ENCODE results near the gene EDEM1. TPM values are rescaled to one million over a fixed set of nuclear protein-coding genes. Genes with fewer than 3 reads are reported as not detected.
"Not testable (repeated sequence)": the region's sequence is repeated elsewhere in the genome, so short reads cannot be mapped to it uniquely, and the experiment has no call there.

EDEM1 gene
- total and polyA plus RNA-seq, 9 donors, result 11.5 to 43.4 (median 27.2) TPM

DNA sequence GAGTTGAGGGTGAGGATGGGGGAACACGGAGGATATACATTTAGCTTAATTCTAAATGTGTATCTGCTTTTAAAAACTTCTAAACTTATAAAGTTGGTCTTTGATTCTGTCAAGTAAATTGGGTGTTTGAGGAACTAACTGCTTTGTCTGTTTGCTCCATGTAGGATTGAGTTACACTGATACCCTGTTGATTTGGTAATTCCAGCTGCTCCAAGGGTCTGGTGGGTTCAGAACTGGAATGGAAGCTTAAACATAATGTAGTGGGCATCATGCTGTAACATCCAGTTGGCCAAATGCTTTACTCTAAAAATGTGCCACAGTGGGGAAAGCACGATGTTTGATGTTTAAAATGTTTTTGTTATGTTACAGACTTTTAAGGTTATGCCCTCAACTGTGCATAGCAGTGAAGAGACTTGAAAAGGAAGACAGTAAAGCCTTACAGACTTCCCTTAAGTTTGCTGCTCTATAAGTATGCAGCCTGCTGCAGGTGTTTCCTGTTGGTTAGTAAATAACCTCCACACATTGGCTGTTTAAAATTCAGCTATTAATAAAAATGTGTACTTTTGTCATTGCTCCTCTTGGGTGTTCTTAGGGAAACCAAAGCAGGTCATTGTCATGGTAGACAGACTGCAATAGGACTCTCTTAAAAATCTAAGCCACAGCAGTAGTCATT, 5.9 kb upstream of the EDEM1 start:
- WGBS, 3 donors, result 86 to 91% (median 86%) methylated on average over 2 of the region's 2 CpGs
- Histone ChIP-seq H3K27me3 (no peaks in the 10 kb centered on the region), H3K9me3 (no peaks in the 10 kb centered on the region), H3K4me1 (ENCODE audit: insufficient read depth) (no peaks in the 10 kb centered on the region), H3K36me3 (no peaks in the 10 kb centered on the region), H3K27ac (no peak overlapping the region), H3K4me3 (no peak overlapping the region)
- no peak for TF ChIP-seq EP300 (IDR thresholded peaks at IDR 0.05)
- TF ChIP-seq, protein P1, sequence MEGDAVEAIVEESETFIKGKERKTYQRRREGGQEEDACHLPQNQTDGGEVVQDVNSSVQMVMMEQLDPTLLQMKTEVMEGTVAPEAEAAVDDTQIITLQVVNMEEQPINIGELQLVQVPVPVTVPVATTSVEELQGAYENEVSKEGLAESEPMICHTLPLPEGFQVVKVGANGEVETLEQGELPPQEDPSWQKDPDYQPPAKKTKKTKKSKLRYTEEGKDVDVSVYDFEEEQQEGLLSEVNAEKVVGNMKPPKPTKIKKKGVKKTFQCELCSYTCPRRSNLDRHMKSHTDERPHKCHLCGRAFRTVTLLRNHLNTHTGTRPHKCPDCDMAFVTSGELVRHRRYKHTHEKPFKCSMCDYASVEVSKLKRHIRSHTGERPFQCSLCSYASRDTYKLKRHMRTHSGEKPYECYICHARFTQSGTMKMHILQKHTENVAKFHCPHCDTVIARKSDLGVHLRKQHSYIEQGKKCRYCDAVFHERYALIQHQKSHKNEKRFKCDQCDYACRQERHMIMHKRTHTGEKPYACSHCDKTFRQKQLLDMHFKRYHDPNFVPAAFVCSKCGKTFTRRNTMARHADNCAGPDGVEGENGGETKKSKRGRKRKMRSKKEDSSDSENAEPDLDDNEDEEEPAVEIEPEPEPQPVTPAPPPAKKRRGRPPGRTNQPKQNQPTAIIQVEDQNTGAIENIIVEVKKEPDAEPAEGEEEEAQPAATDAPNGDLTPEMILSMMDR (IDR thresholded peaks at IDR 0.05), result no peak
- TF ChIP-seq POLR2A (IDR thresholded peaks at IDR 0.05), result no peak
- intact Hi-C loops (cut with DNase I), result no loop called here
- DNase-seq, result no peak

DNA sequence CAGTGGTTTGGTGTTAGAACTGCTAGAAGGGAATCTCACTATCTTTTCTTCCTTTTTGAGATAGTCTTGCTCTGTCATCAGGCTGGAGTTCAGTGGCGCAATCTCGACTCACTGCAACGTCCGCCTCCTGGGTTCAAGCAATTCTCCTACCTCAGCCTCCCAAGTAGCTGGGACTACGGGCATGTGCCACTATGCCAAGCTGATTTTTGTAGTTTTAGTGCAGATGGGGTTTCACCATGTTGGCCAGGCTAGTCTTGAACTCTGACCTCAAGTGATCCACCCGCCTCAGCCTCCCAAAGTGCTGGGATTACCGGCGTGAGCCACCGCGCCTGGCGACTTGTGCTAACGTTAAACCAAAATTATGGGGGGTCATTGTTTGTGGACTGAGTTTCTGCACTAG, 3.8 kb upstream of the EDEM1 start:
- intact Hi-C loops (cut with DNase I); H3K9me3 ChIP-seq; DNase-seq; H3K36me3 ChIP-seq; H3K4me3 ChIP-seq; H3K27me3 ChIP-seq; H3K4me1 ChIP-seq (ENCODE audit: insufficient read depth); H3K27ac ChIP-seq: not testable (repeated sequence)
- 95 to 96% (median 96%) methylated on average over 12 of the region's 12 CpGs for WGBS, 3 donors

DNA sequence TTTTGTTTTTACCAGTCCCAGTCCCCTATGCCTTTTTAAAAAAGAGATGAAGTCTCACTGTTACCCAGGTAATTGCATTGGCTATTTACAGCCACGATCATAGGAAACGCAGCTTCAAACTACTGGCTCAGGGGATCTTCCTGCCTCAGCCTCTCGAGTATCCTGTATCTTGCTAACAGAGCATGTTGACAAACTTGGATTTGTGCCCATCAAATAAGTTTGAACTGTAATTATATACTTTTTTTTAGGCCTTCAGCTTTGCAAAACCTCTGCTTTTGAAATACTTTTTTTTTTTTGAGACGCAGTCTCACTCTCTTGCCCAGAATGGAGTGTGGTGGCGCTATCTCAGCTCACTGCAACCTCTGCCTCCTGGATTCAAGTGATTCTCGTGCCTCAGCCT, 3.0 kb upstream of the EDEM1 start:
- WGBS, 3 donors, result 78 to 83% (median 82%) methylated on average over 6 of the region's 6 CpGs

DNA sequence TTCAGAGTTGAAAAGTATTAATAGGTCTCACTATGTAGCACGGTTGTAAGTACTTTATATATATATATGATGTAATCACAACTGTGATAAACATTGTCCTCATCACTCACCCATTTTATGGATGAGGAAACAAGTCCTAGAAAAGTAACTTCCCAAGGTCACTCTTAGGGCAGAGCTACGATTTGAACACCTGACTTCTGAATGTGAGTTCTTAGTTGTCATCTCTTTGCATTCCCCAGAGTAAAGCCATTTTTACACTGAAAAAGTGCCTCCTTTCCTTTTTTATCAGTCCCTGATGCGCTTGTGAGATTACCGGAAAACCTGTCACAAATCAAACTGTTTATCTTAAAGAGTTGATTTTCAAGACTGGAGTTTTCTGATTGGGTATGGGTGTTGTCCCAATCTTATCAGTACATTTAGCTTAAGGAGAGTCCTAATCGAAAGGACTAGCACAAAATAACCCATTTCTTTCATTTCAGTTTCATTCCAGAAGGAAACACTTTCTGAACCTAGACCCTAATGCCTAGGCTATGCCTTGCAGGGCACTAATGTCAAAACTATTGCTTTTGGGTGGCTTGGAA, 2.3 kb upstream of the EDEM1 start:
- Histone ChIP-seq H3K27me3 (no peaks in the 10 kb centered on the region), H3K27ac (no peak overlapping the region), H3K9me3 (no peaks in the 10 kb centered on the region), H3K4me1 (ENCODE audit: insufficient read depth) (peaks cover 3% of the 10 kb centered on the region), H3K4me3 (no peak overlapping the region), H3K36me3 (no peaks in the 10 kb centered on the region)
- no peak for TF ChIP-seq POLR2A (IDR thresholded peaks at IDR 0.05)
- TF ChIP-seq, protein P1 (IDR thresholded peaks at IDR 0.05), result no peak
- no peak for TF ChIP-seq EP300 (IDR thresholded peaks at IDR 0.05)
- DNase-seq, result no peak
- intact Hi-C loops (cut with DNase I), result loop anchor here in 2 of 4 donors (5.0 kb wide), 1 partner anchor 63 kb away; the partner anchor contains the start of gene ARL8B (in 2 of the 2)
- 81 to 85% (median 81%) methylated on average over 5 of the region's 5 CpGs for WGBS, 3 donors

More for the DNA sequence above, 3.0 kb upstream of the EDEM1 start:
- Histone ChIP-seq H3K4me3 (no peak overlapping the region), H3K9me3 (no peaks in the 10 kb centered on the region), H3K36me3 (no peaks in the 10 kb centered on the region), H3K4me1 (ENCODE audit: insufficient read depth) (peaks cover 3% of the 10 kb centered on the region), H3K27ac (no peak overlapping the region), H3K27me3 (no peaks in the 10 kb centered on the region)
- TF ChIP-seq, protein P1 (IDR thresholded peaks at IDR 0.05), result no peak
- TF ChIP-seq POLR2A (IDR thresholded peaks at IDR 0.05) (no peak), EP300 (IDR thresholded peaks at IDR 0.05) (no peak)
- intact Hi-C loops (cut with DNase I), result no loop called here
- no peak for DNase-seq

All from ovary (tissue), 9 donors.